ENCODE results near the gene MPPE1. TPM values are rescaled to one million over a fixed set of nuclear protein-coding genes. Genes with fewer than 3 reads are reported as not detected.

MPPE1 gene
- total RNA-seq, 4 donors from 2014 or later, result 10.9 to 30.2 (median 24.4) TPM

- intact Hi-C loops (cut with DNase I), result no loop called here
- Histone ChIP-seq H3K27ac (replicated peaks in 1 of 4) (no peak overlapping the region), H3K9me3 (no peaks in the 10 kb centered on the region), H3K36me3 (peaks cover 0 to 6% (median 0%) of the 10 kb centered on the region in 4 donors), H3K4me1 (peaks cover 0 to 10% (median 6%) of the 10 kb centered on the region in 4 donors), H3K27me3 (no peaks in the 10 kb centered on the region), H3K4me3 (no peak overlapping the region)
- no peak for TF ChIP-seq CTCF (IDR thresholded peaks at IDR 0.05)
- no peak for TF ChIP-seq EP300 (IDR thresholded peaks at IDR 0.05)
- TF ChIP-seq POLR2A (IDR thresholded peaks at IDR 0.05; ENCODE audit: low read depth), result no peak
- TF ChIP-seq POLR2AphosphoS5 (IDR thresholded peaks at IDR 0.05), result no peak
- 89% methylated on average over 5 of the region's 6 CpGs for whole genome bisulfite sequencing
- DNase-seq (ENCODE audit: extremely low spot score), result no peak
These were observed 45.5 kb downstream of the MPPE1 start for GRCh38 chr18:11862468-11863137.

DNA sequence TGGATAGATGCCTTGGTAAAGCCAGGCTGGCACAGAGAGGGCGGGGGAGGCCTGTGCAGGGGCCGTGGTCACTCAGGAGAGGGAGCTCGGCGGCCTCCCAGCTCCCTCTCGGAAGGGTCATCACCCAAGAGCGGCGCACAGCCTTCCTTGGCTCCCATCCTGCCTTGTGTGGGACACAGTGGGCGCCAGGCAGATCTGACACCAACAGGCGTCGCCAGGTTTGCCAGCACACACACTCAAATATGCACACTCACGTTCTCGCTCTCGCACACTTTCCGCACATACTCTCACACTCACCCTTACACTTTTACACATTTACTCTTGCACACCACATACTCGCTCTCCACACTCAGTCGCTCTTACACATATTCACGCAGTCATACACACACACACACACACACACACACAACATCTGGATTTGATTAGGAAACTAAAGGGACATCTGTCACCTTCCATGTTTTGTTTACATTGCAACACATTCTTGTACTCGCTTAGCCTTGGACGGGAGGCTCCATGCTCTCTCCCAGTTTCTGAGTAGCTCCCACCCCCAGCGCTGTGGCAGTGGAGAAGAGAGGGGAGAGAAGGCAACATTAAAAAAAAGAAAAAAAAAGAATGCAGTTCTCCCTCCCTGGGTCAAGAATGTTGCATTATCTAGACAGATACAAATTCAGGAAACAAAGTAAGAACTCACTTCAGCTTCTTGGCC lies 46.4 kb downstream of the MPPE1 start:
- Histone ChIP-seq H3K4me3 (no peak overlapping the region), H3K4me1 (peaks cover 0 to 18% (median 14%) of the 10 kb centered on the region in 4 donors), H3K27ac (replicated peaks in 1 of 4) (no peak overlapping the region), H3K27me3 (no peaks in the 10 kb centered on the region), H3K36me3 (peaks cover 0 to 5% (median 0%) of the 10 kb centered on the region in 4 donors), H3K9me3 (no peaks in the 10 kb centered on the region)
- no peak for TF ChIP-seq CTCF (IDR thresholded peaks at IDR 0.05)
- TF ChIP-seq EP300 (IDR thresholded peaks at IDR 0.05), result no peak
- TF ChIP-seq POLR2A (IDR thresholded peaks at IDR 0.05; ENCODE audit: low read depth), result no peak
- no peak for TF ChIP-seq POLR2AphosphoS5 (IDR thresholded peaks at IDR 0.05)
- intact Hi-C loops (cut with DNase I), result no loop called here
- no peak for DNase-seq (ENCODE audit: extremely low spot score)
- WGBS, result 77% methylated on average over 20 of the region's 20 CpGs

DNA sequence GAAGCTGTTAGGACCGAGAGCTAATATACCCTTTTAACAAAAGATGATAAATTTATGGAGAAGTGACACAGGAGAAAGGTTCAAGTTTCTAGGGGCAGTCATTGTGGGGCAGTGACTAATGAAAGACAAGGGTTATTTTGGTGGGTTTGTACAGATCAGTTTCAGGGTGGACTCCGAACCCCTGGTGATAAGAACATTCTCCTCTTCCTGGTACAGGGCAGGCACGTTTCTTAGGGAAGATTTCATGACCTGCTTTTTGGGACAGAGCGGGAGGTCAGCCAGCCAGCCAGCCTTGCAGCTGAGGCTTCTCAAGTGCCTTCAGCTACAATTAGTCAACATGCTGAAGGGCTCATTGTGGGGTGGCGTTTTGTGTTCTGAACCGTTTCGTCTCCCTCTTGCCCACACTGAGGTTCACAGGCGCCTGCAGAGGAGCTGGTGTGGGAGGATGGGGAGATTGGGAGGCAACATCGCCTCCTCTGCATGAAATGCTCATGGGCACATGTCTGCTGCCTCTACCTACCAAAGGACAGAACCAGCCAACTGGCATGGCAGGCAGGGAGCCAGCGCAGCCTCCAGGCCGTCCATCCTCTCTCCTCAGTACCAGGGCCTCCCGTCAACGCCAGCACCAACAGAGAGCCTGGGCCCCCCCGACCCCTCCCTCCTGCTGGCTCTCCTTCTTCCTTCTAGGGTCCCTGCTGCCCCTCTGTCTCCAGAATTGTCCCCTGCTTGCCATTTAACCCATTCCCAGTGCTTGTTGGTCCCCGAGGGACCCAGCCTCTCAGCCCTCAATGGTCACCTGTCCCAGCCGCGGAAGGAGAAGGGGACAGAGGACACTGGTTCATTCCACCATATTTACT lies 47.3 kb downstream of the MPPE1 start:
- Histone ChIP-seq H3K36me3 (peaks cover 0 to 3% (median 0%) of the 10 kb centered on the region in 4 donors), H3K4me3 (no peak overlapping the region), H3K27me3 (no peaks in the 10 kb centered on the region), H3K9me3 (no peaks in the 10 kb centered on the region), H3K27ac (replicated peaks in 1 of 4) (no peak overlapping the region), H3K4me1 (peaks cover 0 to 27% (median 19%) of the 10 kb centered on the region in 4 donors)
- no peak for TF ChIP-seq CTCF (IDR thresholded peaks at IDR 0.05)
- intact Hi-C loops (cut with DNase I), result no loop called here
- 85% methylated on average over 17 of the region's 17 CpGs for WGBS
- no peak for DNase-seq (ENCODE audit: extremely low spot score)

DNA sequence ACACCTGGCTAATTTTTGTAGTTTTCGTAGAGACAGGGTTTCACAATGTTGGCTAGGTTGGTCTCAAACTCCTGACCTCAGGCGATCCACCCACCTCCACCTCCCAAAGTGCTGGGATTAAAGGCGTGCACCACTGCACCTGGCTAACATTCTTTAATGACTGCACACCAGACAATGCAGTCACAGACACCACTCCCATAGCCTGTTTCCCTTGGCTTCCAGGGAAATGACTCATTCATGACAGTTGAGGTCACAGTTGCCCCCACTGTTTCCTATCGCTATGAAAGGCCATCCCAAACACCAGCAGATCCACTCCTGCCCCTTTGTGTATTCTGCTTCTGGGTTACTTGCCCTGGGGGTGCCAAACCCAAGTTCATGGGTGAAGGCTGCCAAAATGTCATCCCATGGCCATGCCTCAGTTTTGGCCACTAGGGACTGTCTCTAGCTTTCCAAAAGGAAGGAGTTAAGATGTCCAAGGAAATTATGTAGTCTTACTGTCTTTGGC lies 48.2 kb downstream of the MPPE1 start:
- Histone ChIP-seq H3K27ac (replicated peaks in 1 of 4) (no peak overlapping the region), H3K27me3 (no peaks in the 10 kb centered on the region), H3K4me1 (peaks cover 0 to 30% (median 19%) of the 10 kb centered on the region in 4 donors), H3K9me3 (no peaks in the 10 kb centered on the region), H3K4me3 (no peak overlapping the region), H3K36me3 (peaks cover 0 to 9% (median 0%) of the 10 kb centered on the region in 4 donors)
- intact Hi-C loops (cut with DNase I), result loop anchor here (10.0 kb wide), 1 partner anchor 125 kb away; the partner anchor contains the start of gene IMPA2
- WGBS, result 72% methylated on average over 4 of the region's 4 CpGs
- no peak for DNase-seq (ENCODE audit: extremely low spot score)
- TF ChIP-seq EP300 (IDR thresholded peaks at IDR 0.05) (no peak), POLR2AphosphoS5 (IDR thresholded peaks at IDR 0.05) (peak in 1 of 2 donors; percentile 28)

Data from esophagus muscularis mucosa (tissue), 4 donors.